Activated CD4-positive, alpha-beta memory T cell treated with anti-CD3 and anti-CD28 coated beads, Interleukin-2, amount 10 ng/mL, durations not matched to agents 7 days and 5 days (primary cell): Measurements from ENCODE around the gene TAF11L2. TPM values are rescaled to one million over a fixed set of nuclear protein-coding genes. Genes with fewer than 3 reads are reported as not detected.
"Not testable (repeated sequence)": the region's sequence is repeated elsewhere in the genome, so short reads cannot be mapped to it uniquely, and the experiment has no call there.

Experiments
- CTCF ChIA-PET: fragments of 350-600 bp; sonication (Branson Sonifier 250); formaldehyde crosslinking; loops from one replicate; lab custom pipeline; 2021; ENCODE audit warnings: antibody characterized with exemption, inconsistent platforms; lab: Charles Lee
- POLR2A ChIA-PET: fragments of 350-600 bp; sonication (Branson Sonifier 250); formaldehyde crosslinking; loops from one replicate; lab custom pipeline; 2021; ENCODE audit warnings: antibody characterized with exemption; lab: Charles Lee
- DNase-seq: peaks from one replicate; pipeline ENCODE4 v3.0.0-alpha.2; 2020
- H3K27ac Mint-ChIP-seq: one replicate; pipeline ENCODE4 v1.8.0; 2021; ENCODE audit warnings: mild to moderate bottlenecking, mixed read lengths
- H3K27me3 Mint-ChIP-seq: one replicate; pipeline ENCODE4 v1.8.0; 2021; ENCODE audit warnings: mixed read lengths
- H3K36me3 Mint-ChIP-seq: one replicate; pipeline ENCODE4 v1.8.0; 2021; ENCODE audit warnings: low read depth, mixed read lengths
- H3K4me1 Mint-ChIP-seq: one replicate; pipeline ENCODE4 v1.8.0; 2021; ENCODE audit warnings: mixed read lengths
- H3K4me3 Mint-ChIP-seq: one replicate; pipeline ENCODE4 v1.8.0; 2021; ENCODE audit warnings: mild to moderate bottlenecking, mixed read lengths
- H3K9me3 Mint-ChIP-seq: one replicate; pipeline ENCODE4 v1.8.0; 2021; ENCODE audit warnings: mixed read lengths
- total RNA-seq, 2 experiments: library from RNA; stranded (reverse); gene quantifications; one replicate each; pipeline ENCODE4 v1.2.3, GENCODE V29; 2021

TAF11L2 gene
- total RNA-seq, 2 experiments from 2014 or later, result not detected

DNA sequence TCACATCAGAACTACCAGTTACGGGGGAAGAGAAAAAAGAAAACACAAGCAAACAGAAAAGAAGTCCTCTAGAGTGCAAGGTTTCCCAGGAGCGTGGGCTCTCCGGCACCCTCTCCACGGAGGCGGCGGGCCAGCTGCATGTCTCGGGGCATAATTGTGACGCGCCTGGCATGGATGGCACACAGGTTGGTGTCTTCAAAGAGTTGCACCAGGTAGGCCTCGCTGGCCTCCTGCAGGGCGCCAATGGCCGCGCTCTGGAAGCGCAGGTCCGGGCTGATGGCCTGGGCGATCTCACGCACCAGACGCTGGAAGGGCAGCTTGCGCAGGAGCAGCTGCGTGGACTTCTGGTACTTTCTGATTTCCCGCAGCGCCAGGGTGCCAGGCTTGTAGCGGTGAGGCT lies 6.8 kb upstream of the TAF11L2 start:
- H3K9me3 Mint-ChIP-seq, result peaks cover 21% of the 10 kb centered on the region
- POLR2A ChIA-PET, H3K4me1 Mint-ChIP-seq, H3K27ac Mint-ChIP-seq, CTCF ChIA-PET, H3K27me3 Mint-ChIP-seq, H3K4me3 Mint-ChIP-seq, DNase-seq, H3K36me3 Mint-ChIP-seq: not testable (repeated sequence)

DNA sequence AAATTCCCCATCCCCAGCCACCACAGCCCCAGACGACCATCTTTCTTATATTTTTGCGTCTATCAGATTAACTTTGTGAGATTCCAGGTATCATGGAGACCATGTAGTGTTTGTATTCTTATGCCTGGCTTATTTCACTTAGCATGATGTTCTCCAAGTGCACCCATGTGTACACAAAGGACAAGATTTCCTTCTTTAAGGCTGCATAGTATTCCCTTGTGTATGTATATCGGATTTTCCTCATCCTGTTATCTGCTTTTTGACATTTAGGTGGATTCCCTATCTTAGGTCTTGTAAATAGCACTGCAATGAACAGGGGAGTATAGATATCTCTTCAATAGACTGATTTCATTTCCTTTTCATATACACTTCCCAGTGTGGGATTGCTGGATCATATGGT lies 5.3 kb upstream of the TAF11L2 start:
- CTCF ChIA-PET, result no interaction called here
- Mint-ChIP-seq H3K4me1 (no peaks in the 10 kb centered on the region), H3K36me3 (no peaks in the 10 kb centered on the region), H3K4me3 (no peak overlapping the region), H3K9me3 (peaks cover 21% of the 10 kb centered on the region), H3K27ac (no peak overlapping the region), H3K27me3 (no peaks in the 10 kb centered on the region)
- DNase-seq, result no peak
- POLR2A ChIA-PET, result no interaction called here

DNA sequence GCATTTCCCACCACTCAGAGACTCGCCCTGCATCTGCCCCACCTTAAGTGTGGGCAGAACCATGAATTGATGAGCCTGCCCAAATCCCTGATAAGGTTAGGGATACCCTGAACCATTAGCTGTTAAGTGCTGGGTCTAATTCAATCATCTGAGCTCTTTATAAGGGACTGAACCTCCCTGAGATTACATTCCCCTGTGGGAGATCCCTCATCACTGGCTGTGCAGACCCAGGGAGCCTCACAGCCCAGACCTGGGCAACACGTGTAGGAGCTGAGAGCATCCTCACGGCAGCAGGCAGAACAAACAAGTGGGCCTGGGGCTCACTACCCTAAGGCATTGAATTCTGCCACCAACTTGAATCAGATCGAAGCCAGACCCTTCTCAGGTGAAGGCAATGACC lies 585 bp upstream of the TAF11L2 start:
- H3K9me3 Mint-ChIP-seq, result peaks cover 17% of the 10 kb centered on the region
- DNase-seq, result no peak
- H3K27ac Mint-ChIP-seq, result no peak overlapping the region
- CTCF ChIA-PET, result no interaction called here
- H3K4me1 Mint-ChIP-seq, result no peaks in the 10 kb centered on the region
- H3K27me3 Mint-ChIP-seq, result no peaks in the 10 kb centered on the region
- H3K36me3 Mint-ChIP-seq, result no peaks in the 10 kb centered on the region
- POLR2A ChIA-PET, result no interaction called here
- H3K4me3 Mint-ChIP-seq, result no peak overlapping the region

DNA sequence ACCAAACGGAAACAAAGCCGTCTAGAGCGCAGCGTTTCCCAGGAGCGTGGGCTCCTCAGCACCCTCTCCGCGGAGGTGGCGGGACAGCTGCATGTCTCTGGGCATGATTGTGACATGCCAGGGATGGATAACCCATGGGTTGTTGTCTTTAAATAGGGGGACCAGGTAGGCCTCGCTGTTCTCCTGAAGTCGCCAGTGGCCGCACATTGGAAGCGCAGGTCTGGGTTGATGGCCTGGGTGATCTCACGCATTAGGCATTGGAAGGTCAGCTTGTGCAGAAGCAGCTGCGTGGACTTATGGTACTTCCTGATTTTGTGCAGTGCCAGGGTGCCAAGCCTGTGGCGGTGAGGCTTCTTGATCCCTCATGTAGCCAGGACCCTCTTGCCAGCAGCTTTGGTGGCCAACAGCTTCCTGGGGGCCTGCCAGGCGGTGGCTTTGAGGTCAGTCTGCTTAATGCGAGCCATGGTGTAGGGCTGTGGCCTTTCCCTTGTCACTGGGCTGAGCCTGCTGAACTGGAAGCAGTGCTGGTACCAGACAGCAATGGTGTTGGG lies 13.8 kb downstream of the TAF11L2 start:
- Mint-ChIP-seq H3K4me1 (no peaks in the 10 kb centered on the region), H3K36me3 (no peaks in the 10 kb centered on the region), H3K4me3 (no peak overlapping the region), H3K27me3 (no peaks in the 10 kb centered on the region), H3K9me3 (peaks cover 5% of the 10 kb centered on the region), H3K27ac (no peak overlapping the region)
- ChIA-PET POLR2A (no interaction called here), CTCF (no interaction called here)
- no peak for DNase-seq

DNA sequence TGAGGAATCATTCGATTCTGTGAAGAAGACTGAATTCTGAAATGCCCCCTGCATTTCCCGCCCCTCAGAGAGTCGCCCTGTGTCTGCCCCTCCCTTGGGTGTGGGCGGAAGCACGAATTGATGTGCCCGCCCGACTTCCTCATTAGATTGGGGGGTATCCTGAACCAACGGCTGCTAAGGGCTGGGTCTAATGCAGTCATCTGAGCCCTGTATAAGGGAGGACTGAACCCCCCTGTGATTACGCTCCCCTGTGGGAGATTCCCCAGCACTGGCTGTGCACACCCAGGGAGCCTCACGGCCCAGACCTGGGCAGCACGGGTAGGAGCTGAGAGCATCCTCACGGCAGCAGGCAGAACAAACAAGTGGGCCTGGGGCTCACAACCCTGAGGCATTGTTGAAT lies 19.5 kb downstream of the TAF11L2 start:
- H3K27ac Mint-ChIP-seq, DNase-seq, H3K9me3 Mint-ChIP-seq, H3K36me3 Mint-ChIP-seq, H3K4me1 Mint-ChIP-seq, POLR2A ChIA-PET, H3K27me3 Mint-ChIP-seq, H3K4me3 Mint-ChIP-seq, CTCF ChIA-PET: not testable (repeated sequence)

DNA sequence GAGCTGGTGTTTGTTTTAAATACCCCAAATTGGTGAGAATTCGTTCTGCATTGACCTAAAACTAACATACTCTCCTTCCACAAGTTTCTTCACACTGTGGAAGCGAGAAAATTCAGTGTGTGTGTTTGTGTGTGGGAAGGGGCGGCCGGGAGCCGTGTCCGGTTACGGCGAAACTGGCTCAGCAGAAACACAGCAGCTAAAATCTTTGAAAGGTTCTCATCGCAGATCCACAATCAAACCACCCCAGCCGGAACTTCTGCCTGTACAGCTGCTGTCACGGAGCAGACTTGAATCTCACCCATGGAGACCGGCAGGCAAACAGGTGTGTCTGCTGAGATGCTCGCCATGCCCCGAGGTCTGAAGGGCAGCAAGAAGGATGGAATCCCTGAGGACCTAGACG lies 20.0 kb downstream of the TAF11L2 start, which contains the start of gene TAF11L3:
Gene TAF11L3 (plus strand): TSS at position 301 of the 400 bp plus-strand sequence.
- DNase-seq, H3K4me3 Mint-ChIP-seq, H3K27me3 Mint-ChIP-seq, H3K9me3 Mint-ChIP-seq, H3K27ac Mint-ChIP-seq, CTCF ChIA-PET, POLR2A ChIA-PET, H3K4me1 Mint-ChIP-seq, H3K36me3 Mint-ChIP-seq: not testable (repeated sequence)

DNA sequence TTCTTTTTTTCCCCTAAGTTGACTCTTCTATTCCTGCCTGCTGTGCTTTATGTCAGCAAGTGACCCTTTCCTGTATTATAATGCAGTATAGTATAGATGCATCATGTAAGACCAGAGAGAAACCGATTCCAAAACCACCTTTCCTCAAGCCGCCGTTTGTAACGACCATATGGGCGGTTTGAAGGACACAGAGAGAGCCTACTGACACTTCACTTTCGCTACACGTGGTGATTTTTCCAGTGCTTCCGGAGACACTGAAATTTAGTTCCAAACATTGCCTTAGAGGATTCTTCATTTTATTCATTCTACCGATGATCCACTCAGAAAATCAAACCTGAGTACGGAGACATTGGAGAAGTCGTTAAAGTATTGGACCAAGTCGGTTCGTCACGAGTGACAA lies 21.5 kb downstream of the TAF11L2 start:
- H3K4me1 Mint-ChIP-seq, DNase-seq, H3K4me3 Mint-ChIP-seq, POLR2A ChIA-PET, CTCF ChIA-PET, H3K27me3 Mint-ChIP-seq, H3K27ac Mint-ChIP-seq, H3K9me3 Mint-ChIP-seq, H3K36me3 Mint-ChIP-seq: not testable (repeated sequence)

DNA sequence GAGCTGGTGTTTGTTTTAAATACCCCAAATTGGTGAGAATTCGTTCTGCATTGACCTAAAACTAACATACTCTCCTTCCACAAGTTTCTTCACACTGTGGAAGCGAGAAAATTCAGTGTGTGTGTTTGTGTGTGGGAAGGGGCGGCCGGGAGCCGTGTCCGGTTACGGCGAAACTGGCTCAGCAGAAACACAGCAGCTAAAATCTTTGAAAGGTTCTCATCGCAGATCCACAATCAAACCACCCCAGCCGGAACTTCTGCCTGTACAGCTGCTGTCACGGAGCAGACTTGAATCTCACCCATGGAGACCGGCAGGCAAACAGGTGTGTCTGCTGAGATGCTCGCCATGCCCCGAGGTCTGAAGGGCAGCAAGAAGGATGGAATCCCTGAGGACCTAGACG lies 23.5 kb downstream of the TAF11L2 start, which contains the start of gene TAF11L4:
Gene TAF11L4 (plus strand): TSS at position 301 of the 400 bp plus-strand sequence.
- H3K27ac Mint-ChIP-seq, POLR2A ChIA-PET, H3K36me3 Mint-ChIP-seq, H3K9me3 Mint-ChIP-seq, CTCF ChIA-PET, DNase-seq, H3K27me3 Mint-ChIP-seq, H3K4me1 Mint-ChIP-seq, H3K4me3 Mint-ChIP-seq: not testable (repeated sequence)

DNA sequence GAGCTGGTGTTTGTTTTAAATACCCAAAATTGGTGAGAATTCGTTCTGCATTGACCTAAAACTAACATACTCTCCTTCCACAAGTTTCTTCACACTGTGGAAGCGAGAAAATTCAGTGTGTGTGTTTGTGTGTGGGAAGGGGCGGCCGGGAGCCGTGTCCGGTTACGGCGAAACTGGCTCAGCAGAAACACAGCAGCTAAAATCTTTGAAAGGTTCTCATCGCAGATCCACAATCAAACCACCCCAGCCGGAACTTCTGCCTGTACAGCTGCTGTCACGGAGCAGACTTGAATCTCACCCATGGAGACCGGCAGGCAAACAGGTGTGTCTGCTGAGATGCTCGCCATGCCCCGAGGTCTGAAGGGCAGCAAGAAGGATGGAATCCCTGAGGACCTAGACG lies 26.9 kb downstream of the TAF11L2 start, which contains the start of gene TAF11L5:
Gene TAF11L5 (plus strand): TSS at position 301 of the 400 bp plus-strand sequence.
- CTCF ChIA-PET, POLR2A ChIA-PET, H3K4me3 Mint-ChIP-seq, H3K36me3 Mint-ChIP-seq, H3K4me1 Mint-ChIP-seq, H3K27me3 Mint-ChIP-seq, DNase-seq, H3K27ac Mint-ChIP-seq, H3K9me3 Mint-ChIP-seq: not testable (repeated sequence)

DNA sequence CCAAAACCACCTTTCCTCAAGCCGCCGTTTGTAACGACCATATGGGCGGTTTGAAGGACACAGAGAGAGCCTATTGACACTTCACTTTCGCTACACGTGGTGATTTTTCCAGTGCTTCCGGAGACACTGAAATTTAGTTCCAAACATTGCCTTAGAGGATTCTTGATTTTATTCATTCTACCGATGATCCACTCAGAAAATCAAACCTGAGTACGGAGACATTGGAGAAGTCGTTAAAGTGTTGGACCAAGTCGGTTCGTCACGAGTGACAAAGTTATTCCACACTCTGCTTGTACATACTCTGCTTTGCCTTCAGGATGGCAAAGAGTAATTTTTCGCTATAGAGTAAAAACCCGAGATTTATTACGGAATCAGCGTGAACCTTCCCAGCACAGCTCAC lies 28.5 kb downstream of the TAF11L2 start:
- POLR2A ChIA-PET, H3K9me3 Mint-ChIP-seq, H3K4me1 Mint-ChIP-seq, H3K4me3 Mint-ChIP-seq, H3K27me3 Mint-ChIP-seq, H3K36me3 Mint-ChIP-seq, CTCF ChIA-PET, H3K27ac Mint-ChIP-seq: not testable (repeated sequence)
- peak; percentile 17 for DNase-seq

DNA sequence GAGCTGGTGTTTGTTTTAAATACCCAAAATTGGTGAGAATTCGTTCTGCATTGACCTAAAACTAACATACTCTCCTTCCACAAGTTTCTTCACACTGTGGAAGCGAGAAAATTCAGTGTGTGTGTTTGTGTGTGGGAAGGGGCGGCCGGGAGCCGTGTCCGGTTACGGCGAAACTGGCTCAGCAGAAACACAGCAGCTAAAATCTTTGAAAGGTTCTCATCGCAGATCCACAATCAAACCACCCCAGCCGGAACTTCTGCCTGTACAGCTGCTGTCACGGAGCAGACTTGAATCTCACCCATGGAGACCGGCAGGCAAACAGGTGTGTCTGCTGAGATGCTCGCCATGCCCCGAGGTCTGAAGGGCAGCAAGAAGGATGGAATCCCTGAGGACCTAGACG lies 30.3 kb downstream of the TAF11L2 start, which contains the start of gene TAF11L6:
Gene TAF11L6 (plus strand): TSS at position 301 of the 400 bp plus-strand sequence.
- H3K27ac Mint-ChIP-seq, H3K4me3 Mint-ChIP-seq, DNase-seq, H3K9me3 Mint-ChIP-seq, POLR2A ChIA-PET, H3K4me1 Mint-ChIP-seq, H3K27me3 Mint-ChIP-seq, H3K36me3 Mint-ChIP-seq, CTCF ChIA-PET: not testable (repeated sequence)

Other genes starting within 250 kb of the TAF11L2 start
- not detected for gene TAF11L3, start 20.1 kb downstream of the TAF11L2 start, total RNA-seq
- gene TAF11L4, start 23.6 kb downstream of the TAF11L2 start, total RNA-seq, result not detected
- gene TAF11L5, start 27.0 kb downstream of the TAF11L2 start, total RNA-seq, result not detected
- gene TAF11L6, start 30.4 kb downstream of the TAF11L2 start, total RNA-seq, result not detected
- gene TAF11L7, start 87.5 kb downstream of the TAF11L2 start, total RNA-seq, result not detected
- not detected for gene TAF11L8, start 92.7 kb downstream of the TAF11L2 start, total RNA-seq
- not detected for gene TAF11L9, start 96.2 kb downstream of the TAF11L2 start, total RNA-seq
- gene TAF11L10, start 99.6 kb downstream of the TAF11L2 start, total RNA-seq, result not detected
- gene TAF11L11, start 106.0 kb downstream of the TAF11L2 start, total RNA-seq, result not detected
- not detected for gene TAF11L12, start 112.2 kb downstream of the TAF11L2 start, total RNA-seq
- not detected for gene TAF11L13, start 133.9 kb downstream of the TAF11L2 start, total RNA-seq
- gene TAF11L14, start 136.2 kb downstream of the TAF11L2 start, total RNA-seq, result not detected